HG02943 (cell line): Measurements from ENCODE around the gene SSR2.

Experiments used
- ATAC-seq: cut with Tn5 transposase; IDR thresholded peaks from one replicate; pipeline ENCODE4 v1.9.1; 2021; ENCODE audit warnings: mild to moderate bottlenecking, low read depth, moderate library complexity; ENCODE audit not compliant: unreplicated experiment

The SSR2 gene

GRCh38 chr1:156020293-156021092, at the start of gene SSR2:
Gene SSR2 (minus strand): TSS chr1:156020951. CDS start chr1:156020167, 784 bp downstream.
- peak; percentile 95 for ATAC-seq

GRCh38 chr1:156070548-156070947, 49.8 kb upstream of the SSR2 start:
- ATAC-seq: no peak

GRCh38 chr1:156069490-156070455, 49.0 kb upstream of the SSR2 start:
- ATAC-seq: no peak

GRCh38 chr1:156067262-156067661, 46.5 kb upstream of the SSR2 start:
- no peak for ATAC-seq

GRCh38 chr1:156065871-156066270, 45.1 kb upstream of the SSR2 start:
- no peak for ATAC-seq

GRCh38 chr1:156065212-156065611, 44.5 kb upstream of the SSR2 start:
- no peak for ATAC-seq

- ATAC-seq: no peak
These were observed 43.9 kb upstream of the SSR2 start for GRCh38 chr1:156064615-156065014.

GRCh38 chr1:156063997-156064285, 43.2 kb upstream of the SSR2 start:
- no peak for ATAC-seq

GRCh38 chr1:156062189-156062588, 41.4 kb upstream of the SSR2 start:
- ATAC-seq: no peak

GRCh38 chr1:156060937-156061636, 40.3 kb upstream of the SSR2 start, which contains the start of gene RAB25:
Gene RAB25 (plus strand): TSS chr1:156061160. CDS start chr1:156061401, 241 bp downstream.
- ATAC-seq: no peak

GRCh38 chr1:156056326-156056849, 35.6 kb upstream of the SSR2 start:
- no peak for ATAC-seq

GRCh38 chr1:156055281-156056048, 34.7 kb upstream of the SSR2 start:
- no peak for ATAC-seq

GRCh38 chr1:156054500-156055280, 33.9 kb upstream of the SSR2 start, which contains the start of gene LAMTOR2:
Gene LAMTOR2 (plus strand): TSS chr1:156054782. CDS start chr1:156054890, 108 bp downstream.
- ATAC-seq: peak; percentile 76

GRCh38 chr1:156053768-156054499, 33.2 kb upstream of the SSR2 start, which contains the start of gene UBQLN4:
Gene UBQLN4 (minus strand): TSS chr1:156053798. CDS start chr1:156053701, 97 bp downstream.
- ATAC-seq: peak; percentile 57

GRCh38 chr1:156052862-156053767, 32.4 kb upstream of the SSR2 start:
- ATAC-seq: no peak

- no peak for ATAC-seq
These were observed 30.4 kb upstream of the SSR2 start for GRCh38 chr1:156051011-156051725.
